HG03097 (cell line): ENCODE data around the gene NTMT1.
A peak's percentile ranks its signal among the peaks of the same experiment; 100 is the strongest.

Experiments
- ATAC-seq: cut with Tn5 transposase; IDR thresholded peaks from one replicate; pipeline ENCODE4 v1.9.1; 2021; ENCODE audit not compliant: unreplicated experiment, low FRiP score

NTMT1 gene

GRCh38 chr9:129613520-129614175 lies 12.3 kb upstream of the NTMT1 start:
- ATAC-seq, result no peak

- no peak for ATAC-seq
Measured at GRCh38 chr9:129614932-129615331, 11.0 kb upstream of the NTMT1 start.

- ATAC-seq, result no peak
Measured at GRCh38 chr9:129615407-129616285, 10.3 kb upstream of the NTMT1 start.

GRCh38 chr9:129617167-129617566 lies 8.8 kb upstream of the NTMT1 start:
- no peak for ATAC-seq

- ATAC-seq, result no peak
Measured at GRCh38 chr9:129619787-129620668, 5.9 kb upstream of the NTMT1 start.

GRCh38 chr9:129620669-129621295 lies 5.2 kb upstream of the NTMT1 start, which contains the start of gene C9orf50:
TSS of gene C9orf50 (minus strand) at chr9:129621101. CDS start at chr9:129620574, 527 bp downstream.
- no peak for ATAC-seq

- ATAC-seq, result no peak
Measured at GRCh38 chr9:129623331-129623730, 2.6 kb upstream of the NTMT1 start.

- no peak for ATAC-seq
Measured at GRCh38 chr9:129624168-129624759, 1.7 kb upstream of the NTMT1 start.

GRCh38 chr9:129624947-129625346 lies 1.0 kb upstream of the NTMT1 start:
- no peak for ATAC-seq

- peak; percentile 11 for ATAC-seq
Measured at GRCh38 chr9:129626625-129627284, 792 bp downstream of the NTMT1 start.

GRCh38 chr9:129627556-129628440 lies 1.8 kb downstream of the NTMT1 start:
- no peak for ATAC-seq

GRCh38 chr9:129628709-129629108 lies 2.7 kb downstream of the NTMT1 start:
- ATAC-seq, result no peak

GRCh38 chr9:129629251-129629820 lies 3.4 kb downstream of the NTMT1 start:
- no peak for ATAC-seq

- no peak for ATAC-seq
Measured at GRCh38 chr9:129630967-129631673, 5.2 kb downstream of the NTMT1 start.

- ATAC-seq, result no peak
Measured at GRCh38 chr9:129631674-129632129, 5.7 kb downstream of the NTMT1 start.

GRCh38 chr9:129632460-129632859 lies 6.5 kb downstream of the NTMT1 start:
- no peak for ATAC-seq

- ATAC-seq, result no peak
Measured at GRCh38 chr9:129633207-129633606, 7.2 kb downstream of the NTMT1 start.
